GM23338 (cell line): ENCODE data around the gene CDK1.

ENCODE experiments used
- CTCF ChIP-seq, 2 experiments: fragments of 200-600 bp in 1 of 2; sonication (generic) in 1 of 2; conservative IDR thresholded peaks; 2 replicates each; pipeline versions ENCODE4 v1.5.1 to v1.6.1; 2016 to 2017; ENCODE audit warnings: antibody characterized with exemption in 2 of 2, low read depth in 2 of 2, mild to moderate bottlenecking in 2 of 2, moderate library complexity in 1 of 2
- ETS1 ChIP-seq: IDR thresholded peaks from 2 replicates; pipeline ENCODE4 v1.6.1; 2016; ENCODE audit warnings: antibody characterized with exemption
- EZH2 ChIP-seq: fragments of 200-600 bp; sonication (generic); IDR thresholded peaks from one replicate; pipeline ENCODE4 v1.8.0; 2017; ENCODE audit warnings: antibody characterized with exemption, mild to moderate bottlenecking, low read depth; ENCODE audit not compliant: unreplicated experiment
- NANOG ChIP-seq: IDR thresholded peaks from 2 replicates; pipeline ENCODE4 v1.6.1; 2016; ENCODE audit warnings: antibody characterized with exemption, borderline replicate concordance
- REST ChIP-seq: IDR thresholded peaks from one replicate; pipeline ENCODE4 v1.6.1; 2018; ENCODE audit warnings: antibody characterized with exemption; ENCODE audit not compliant: unreplicated experiment

- TF ChIP-seq ETS1 (no peak), CTCF (conservative IDR thresholded peaks at IDR 0.05; ENCODE audit: low read depth in 2 of 2) (no peak), NANOG (no peak), REST (no peak), EZH2 (no peak)
These were observed 25.2 kb downstream of the CDK1 start for GRCh38 chr10:60803433-60803832.
